ENCODE results near the gene SERPINB10. TPM values are rescaled to one million over a fixed set of nuclear protein-coding genes. Genes with fewer than 3 reads are reported as not detected.

The SERPINB10 gene
- polyA plus RNA-seq, 3 donors: 1.3 to 2.0 (median 1.3) TPM

DNA sequence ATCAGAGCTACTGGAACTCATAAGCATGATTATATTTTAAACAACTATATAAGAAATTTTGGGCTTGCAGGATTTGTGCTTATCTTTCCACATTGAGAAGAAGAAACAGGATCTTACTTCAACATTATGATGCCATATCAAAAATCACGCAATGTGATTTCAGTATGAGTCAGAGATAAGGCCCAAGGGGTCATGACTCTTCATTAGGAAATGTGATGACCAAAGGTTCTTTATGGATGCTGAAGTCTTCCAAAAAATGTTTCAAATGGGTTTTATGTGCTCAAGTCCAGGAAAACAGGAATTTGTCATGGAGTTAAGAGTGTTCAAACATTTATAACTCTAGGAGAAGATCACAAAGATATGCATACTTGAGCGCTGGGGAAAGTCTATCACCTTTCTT is 28.0 kb upstream of the SERPINB10 start:
- H3K27ac ChIP-seq (ENCODE audit: low read depth in 1 of 2, low read length in 2 of 2): peak overlapping the region in 1 of 2 donors; percentile 52
- peak overlapping the region in 5 of 7 donors; percentile 12 to 79 (median 74) for H3K27ac Mint-ChIP-seq
- no peak overlapping the region for H3K9ac ChIP-seq (ENCODE audit: insufficient read depth, low read length, poor library complexity, severe bottlenecking)
- peaks cover 31 to 42% of the 10 kb centered on the region in 2 donors for H3K4me1 ChIP-seq (ENCODE audit: control insufficient read depth in 1 of 2, insufficient read depth in 2 of 2, low read length in 2 of 2)
- H3K4me2 ChIP-seq (replicated peaks; ENCODE audit: extremely low read depth, low read length, poor library complexity, severe bottlenecking): no peak overlapping the region
- H3K79me2 ChIP-seq (ENCODE audit: insufficient read depth, low read length): no peaks in the 10 kb centered on the region
- H2AFZ ChIP-seq (ENCODE audit: insufficient read depth, low read depth, low read length, poor library complexity, severe bottlenecking): no peak overlapping the region
- WGBS (ENCODE audit: insufficient coverage): no CpG with 5 or more reads among the region's 2 CpGs
- TF ChIP-seq, protein P1, sequence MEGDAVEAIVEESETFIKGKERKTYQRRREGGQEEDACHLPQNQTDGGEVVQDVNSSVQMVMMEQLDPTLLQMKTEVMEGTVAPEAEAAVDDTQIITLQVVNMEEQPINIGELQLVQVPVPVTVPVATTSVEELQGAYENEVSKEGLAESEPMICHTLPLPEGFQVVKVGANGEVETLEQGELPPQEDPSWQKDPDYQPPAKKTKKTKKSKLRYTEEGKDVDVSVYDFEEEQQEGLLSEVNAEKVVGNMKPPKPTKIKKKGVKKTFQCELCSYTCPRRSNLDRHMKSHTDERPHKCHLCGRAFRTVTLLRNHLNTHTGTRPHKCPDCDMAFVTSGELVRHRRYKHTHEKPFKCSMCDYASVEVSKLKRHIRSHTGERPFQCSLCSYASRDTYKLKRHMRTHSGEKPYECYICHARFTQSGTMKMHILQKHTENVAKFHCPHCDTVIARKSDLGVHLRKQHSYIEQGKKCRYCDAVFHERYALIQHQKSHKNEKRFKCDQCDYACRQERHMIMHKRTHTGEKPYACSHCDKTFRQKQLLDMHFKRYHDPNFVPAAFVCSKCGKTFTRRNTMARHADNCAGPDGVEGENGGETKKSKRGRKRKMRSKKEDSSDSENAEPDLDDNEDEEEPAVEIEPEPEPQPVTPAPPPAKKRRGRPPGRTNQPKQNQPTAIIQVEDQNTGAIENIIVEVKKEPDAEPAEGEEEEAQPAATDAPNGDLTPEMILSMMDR (IDR thresholded peaks at IDR 0.05): no peak
- no peaks in the 10 kb centered on the region for H3K27me3 ChIP-seq (ENCODE audit: control insufficient read depth in 2 of 2, insufficient read depth in 2 of 2, low read length in 2 of 2)
- intact Hi-C loops (cut with micrococcal nuclease): no loop called here
- no peaks in the 10 kb centered on the region for H3K36me3 ChIP-seq (replicated peaks in 1 of 2; ENCODE audit: control insufficient read depth in 1 of 2, insufficient read depth in 2 of 2, low read length in 2 of 2)
- peak; percentile 67 to 87 (median 86) for DNase-seq
- H3K36me3 Mint-ChIP-seq: no peaks in the 10 kb centered on the region
- H3K4me3 Mint-ChIP-seq: no peak overlapping the region
- H4K20me1 ChIP-seq (ENCODE audit: insufficient read depth, low read length): no peaks in the 10 kb centered on the region
- H3K4me1 Mint-ChIP-seq: peaks cover 38% of the 10 kb centered on the region
- H3K9me3 Mint-ChIP-seq: peaks cover 0 to 4% (median 0%) of the 10 kb centered on the region in 7 donors
- H3K9me3 ChIP-seq (replicated peaks in 1 of 2; ENCODE audit: control insufficient read depth in 1 of 2, insufficient read depth in 1 of 2, low read length in 2 of 2): no peaks in the 10 kb centered on the region
- peaks cover 0 to 5% (median 0%) of the 10 kb centered on the region in 3 donors for H3K27me3 Mint-ChIP-seq (ENCODE audit: low read depth in 3 of 3)
- H3K4me3 ChIP-seq (replicated peaks in 1 of 3; ENCODE audit: low read depth in 2 of 3, low read length in 3 of 3): no peak overlapping the region

DNA sequence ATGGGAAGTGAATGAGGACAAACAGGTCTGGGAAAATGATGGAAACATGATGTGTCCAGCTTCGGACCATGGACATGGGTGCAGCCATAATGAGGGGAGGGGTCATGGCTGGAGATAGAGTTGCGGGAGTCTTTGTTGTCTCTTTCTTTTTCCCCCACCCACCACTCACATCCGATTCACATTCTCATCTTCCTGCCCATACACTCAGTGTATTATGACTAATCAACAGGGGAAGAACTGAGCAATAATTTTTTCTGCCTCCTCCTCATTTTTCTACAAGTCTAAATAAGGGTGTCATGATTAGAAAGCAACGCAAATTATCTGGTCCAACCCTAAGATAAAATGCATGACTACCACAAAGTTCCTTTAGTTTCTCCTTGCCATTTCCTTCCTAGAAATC is 25.9 kb upstream of the SERPINB10 start:
- no peaks in the 10 kb centered on the region for H4K20me1 ChIP-seq (ENCODE audit: insufficient read depth, low read length)
- peaks cover 0 to 5% (median 0%) of the 10 kb centered on the region in 3 donors for H3K27me3 Mint-ChIP-seq (ENCODE audit: low read depth in 3 of 3)
- peak overlapping the region in 1 of 7 donors; percentile 27 for H3K27ac Mint-ChIP-seq
- no peak overlapping the region for H3K4me3 Mint-ChIP-seq
- H2AFZ ChIP-seq (ENCODE audit: insufficient read depth, low read depth, low read length, poor library complexity, severe bottlenecking): no peak overlapping the region
- H3K79me2 ChIP-seq (ENCODE audit: insufficient read depth, low read length): no peaks in the 10 kb centered on the region
- no peaks in the 10 kb centered on the region for H3K36me3 ChIP-seq (replicated peaks in 1 of 2; ENCODE audit: control insufficient read depth in 1 of 2, insufficient read depth in 2 of 2, low read length in 2 of 2)
- peaks cover 32 to 47% of the 10 kb centered on the region in 2 donors for H3K4me1 ChIP-seq (ENCODE audit: control insufficient read depth in 1 of 2, insufficient read depth in 2 of 2, low read length in 2 of 2)
- H3K27ac ChIP-seq (ENCODE audit: low read depth in 1 of 2, low read length in 2 of 2): no peak overlapping the region
- no CpG with 5 or more reads among the region's 4 CpGs for WGBS (ENCODE audit: insufficient coverage)
- DNase-seq: peak in 1 of 3 donors; percentile 44
- H3K27me3 ChIP-seq (ENCODE audit: control insufficient read depth in 2 of 2, insufficient read depth in 2 of 2, low read length in 2 of 2): no peaks in the 10 kb centered on the region
- H3K9ac ChIP-seq (ENCODE audit: insufficient read depth, low read length, poor library complexity, severe bottlenecking): no peak overlapping the region
- H3K9me3 Mint-ChIP-seq: no peaks in the 10 kb centered on the region
- TF ChIP-seq, protein P1 (IDR thresholded peaks at IDR 0.05): no peak
- no peaks in the 10 kb centered on the region for H3K36me3 Mint-ChIP-seq
- no peak overlapping the region for H3K4me3 ChIP-seq (replicated peaks in 1 of 3; ENCODE audit: low read depth in 2 of 3, low read length in 3 of 3)
- intact Hi-C loops (cut with micrococcal nuclease): no loop called here
- H3K4me1 Mint-ChIP-seq: peaks cover 41% of the 10 kb centered on the region
- no peaks in the 10 kb centered on the region for H3K9me3 ChIP-seq (replicated peaks in 1 of 2; ENCODE audit: control insufficient read depth in 1 of 2, insufficient read depth in 1 of 2, low read length in 2 of 2)
- H3K4me2 ChIP-seq (replicated peaks; ENCODE audit: extremely low read depth, low read length, poor library complexity, severe bottlenecking): no peak overlapping the region
